Stimulated activated CD8-positive, alpha-beta memory T cell treated with anti-CD3 and anti-CD28 coated beads, Interleukin-7, amount 100 ng/mL, for 4 hours (primary cell): ENCODE data around the gene CHST3.
"Not testable (repeated sequence)": the region's sequence is repeated elsewhere in the genome, so short reads cannot be mapped to it uniquely, and the experiment has no call there.

Source experiments
- DNase-seq, 2 donors: peaks; one replicate each; pipeline ENCODE4 v3.0.0-alpha.2; 2020; ENCODE audit warnings: low read depth in 2 of 2

CHST3 gene, protein sequence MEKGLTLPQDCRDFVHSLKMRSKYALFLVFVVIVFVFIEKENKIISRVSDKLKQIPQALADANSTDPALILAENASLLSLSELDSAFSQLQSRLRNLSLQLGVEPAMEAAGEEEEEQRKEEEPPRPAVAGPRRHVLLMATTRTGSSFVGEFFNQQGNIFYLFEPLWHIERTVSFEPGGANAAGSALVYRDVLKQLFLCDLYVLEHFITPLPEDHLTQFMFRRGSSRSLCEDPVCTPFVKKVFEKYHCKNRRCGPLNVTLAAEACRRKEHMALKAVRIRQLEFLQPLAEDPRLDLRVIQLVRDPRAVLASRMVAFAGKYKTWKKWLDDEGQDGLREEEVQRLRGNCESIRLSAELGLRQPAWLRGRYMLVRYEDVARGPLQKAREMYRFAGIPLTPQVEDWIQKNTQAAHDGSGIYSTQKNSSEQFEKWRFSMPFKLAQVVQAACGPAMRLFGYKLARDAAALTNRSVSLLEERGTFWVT

GRCh38 chr10:71964098-71964742 lies at the start of gene CHST3:
CHST3 (plus strand) TSS chr10:71964395; CDS start chr10:72005843, 41,448 bp downstream.
- no peak for DNase-seq

- DNase-seq = no peak
Measured at GRCh38 chr10:71916827-71917226, 47.4 kb upstream of the CHST3 start.

GRCh38 chr10:71918992-71919391 lies 45.2 kb upstream of the CHST3 start:
- DNase-seq = no peak

GRCh38 chr10:71919956-71920539 lies 44.1 kb upstream of the CHST3 start:
- not testable (repeated sequence) for DNase-seq

DNA sequence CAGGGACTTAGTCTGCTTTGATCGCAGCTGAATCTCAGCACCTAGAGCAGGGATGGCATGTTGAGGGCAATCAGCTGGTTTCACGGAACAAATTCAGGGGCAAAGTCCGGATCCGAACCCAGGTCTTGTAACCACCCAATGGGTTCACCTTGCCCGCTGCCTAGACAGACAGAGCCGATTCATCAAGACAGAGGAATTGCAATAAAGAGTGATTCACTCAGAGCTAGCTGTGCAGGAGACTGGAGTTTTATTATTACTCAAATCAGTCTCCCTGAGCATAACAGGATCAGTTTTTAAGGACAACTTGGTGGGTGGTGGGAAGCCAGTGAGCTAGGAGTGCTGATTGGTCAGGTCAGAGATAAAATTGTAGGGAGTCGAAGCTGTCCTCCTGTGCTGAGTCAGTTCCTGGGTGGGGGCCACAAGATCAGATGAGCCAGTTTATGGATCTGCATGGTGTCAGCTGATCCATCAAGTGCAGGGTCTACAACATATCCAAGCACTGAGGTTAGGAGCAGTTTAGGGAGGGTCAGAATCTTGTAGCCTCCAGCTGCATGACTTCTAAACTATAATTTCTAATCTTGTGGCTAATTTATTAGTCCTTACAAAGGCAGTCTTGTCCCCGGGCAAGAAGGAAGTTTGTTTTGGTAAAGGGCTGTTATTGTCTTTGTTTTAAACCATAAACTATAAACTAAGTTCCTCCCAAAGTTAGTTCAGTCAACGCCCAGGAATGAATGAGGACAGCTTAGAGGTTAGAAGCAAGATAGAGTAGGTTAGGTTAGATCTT lies 43.5 kb upstream of the CHST3 start:
- no peak for DNase-seq

- no peak for DNase-seq
Measured at GRCh38 chr10:71921324-71922027, 42.7 kb upstream of the CHST3 start.

- DNase-seq = no peak
Measured at GRCh38 chr10:71923138-71923692, 41.0 kb upstream of the CHST3 start.

GRCh38 chr10:71924771-71925170 lies 39.4 kb upstream of the CHST3 start:
- no peak for DNase-seq

DNA sequence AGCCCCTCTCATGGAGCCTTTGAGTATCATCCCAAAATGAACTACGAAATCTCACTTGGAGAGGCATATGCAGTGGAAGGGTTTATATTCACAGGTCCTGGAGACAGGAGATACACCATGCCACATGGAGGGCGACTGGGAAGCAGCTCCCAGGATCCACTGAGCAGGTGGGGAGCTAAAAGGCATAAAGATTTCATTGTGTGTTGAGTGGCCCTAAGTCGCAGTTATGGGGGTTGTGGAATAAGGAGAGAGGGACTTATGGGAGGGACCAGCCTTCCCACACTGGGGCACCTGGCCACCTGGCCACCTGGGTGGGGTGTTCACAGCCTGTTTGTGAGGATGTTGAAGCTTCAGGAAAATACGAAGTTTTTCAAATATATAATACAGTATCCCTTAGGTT lies 37.0 kb upstream of the CHST3 start:
- no peak for DNase-seq

DNA sequence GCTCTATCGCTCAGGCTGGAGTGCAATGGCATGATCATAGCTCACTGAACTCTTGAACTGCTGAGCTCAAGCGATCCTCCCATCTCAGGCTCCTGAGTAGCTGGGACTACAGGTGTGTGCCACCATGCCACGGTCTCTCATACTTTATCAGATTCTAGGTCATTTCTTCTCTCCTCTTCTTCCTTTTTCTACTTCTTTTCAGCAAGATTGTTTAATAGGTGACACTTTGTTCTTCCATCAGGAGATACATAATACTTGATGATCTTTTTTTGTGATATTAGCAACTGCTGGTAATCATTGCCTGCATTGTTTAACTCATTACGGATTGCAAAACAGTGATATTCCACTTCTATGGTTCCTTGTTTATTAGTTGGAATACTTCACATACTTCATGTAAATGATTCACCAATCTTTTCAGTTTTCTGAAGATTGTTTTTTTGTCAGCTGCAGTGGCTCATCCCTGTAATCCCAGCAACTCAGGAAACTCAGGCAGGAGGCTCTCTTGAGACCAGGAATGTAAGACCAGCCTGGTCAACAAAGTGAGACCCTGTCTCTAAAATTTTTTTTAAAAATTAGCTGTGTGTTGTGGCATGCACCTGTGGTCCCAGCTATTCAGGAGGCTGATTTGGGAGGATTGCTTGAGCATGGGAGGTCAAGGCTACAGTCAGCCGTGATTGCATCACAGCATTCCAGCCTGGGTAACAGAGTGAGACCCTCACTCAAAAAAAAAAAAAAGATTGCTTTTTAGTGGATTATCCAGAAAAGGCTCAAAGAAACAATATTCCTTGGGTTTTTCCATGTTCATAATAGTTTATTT lies 36.2 kb upstream of the CHST3 start:
- no peak for DNase-seq

- no peak for DNase-seq
Measured at GRCh38 chr10:71931295-71931694, 32.9 kb upstream of the CHST3 start.

GRCh38 chr10:71933651-71934050 lies 30.5 kb upstream of the CHST3 start:
- DNase-seq = peak; percentile 29 to 60

- DNase-seq = no peak
Measured at GRCh38 chr10:71938211-71938610, 26.0 kb upstream of the CHST3 start.

GRCh38 chr10:71939304-71939703 lies 24.9 kb upstream of the CHST3 start:
- no peak for DNase-seq

DNA sequence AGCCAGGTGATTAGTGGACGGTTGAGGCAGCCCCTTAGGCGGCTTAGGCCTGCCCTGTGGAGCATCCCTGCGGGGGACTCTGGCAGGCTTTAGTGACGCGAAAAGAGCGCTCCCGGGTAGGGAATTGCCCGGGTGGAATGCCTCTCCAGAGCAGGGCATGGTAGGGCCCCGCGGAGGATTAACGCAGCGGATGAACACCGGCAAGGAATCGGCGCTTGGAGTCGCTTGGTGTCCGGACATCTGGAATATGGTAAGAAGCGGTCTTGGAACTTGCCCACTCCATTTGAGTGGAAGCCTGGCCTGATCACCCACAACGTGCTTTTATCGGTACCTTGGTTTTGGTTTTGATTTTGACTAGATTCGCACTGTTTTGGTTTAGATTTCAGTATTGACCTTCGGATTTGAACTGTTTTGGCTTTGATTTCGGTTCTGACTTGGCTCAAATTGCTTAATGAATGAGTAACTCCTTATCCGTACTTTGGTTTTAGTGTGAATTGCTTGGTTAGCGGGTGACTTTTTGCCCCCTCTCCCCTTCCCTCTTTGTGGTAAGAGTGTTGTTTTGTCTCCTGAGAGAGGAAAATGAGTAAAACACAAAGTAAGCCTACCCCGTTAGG lies 24.2 kb upstream of the CHST3 start:
- DNase-seq = no peak

DNA sequence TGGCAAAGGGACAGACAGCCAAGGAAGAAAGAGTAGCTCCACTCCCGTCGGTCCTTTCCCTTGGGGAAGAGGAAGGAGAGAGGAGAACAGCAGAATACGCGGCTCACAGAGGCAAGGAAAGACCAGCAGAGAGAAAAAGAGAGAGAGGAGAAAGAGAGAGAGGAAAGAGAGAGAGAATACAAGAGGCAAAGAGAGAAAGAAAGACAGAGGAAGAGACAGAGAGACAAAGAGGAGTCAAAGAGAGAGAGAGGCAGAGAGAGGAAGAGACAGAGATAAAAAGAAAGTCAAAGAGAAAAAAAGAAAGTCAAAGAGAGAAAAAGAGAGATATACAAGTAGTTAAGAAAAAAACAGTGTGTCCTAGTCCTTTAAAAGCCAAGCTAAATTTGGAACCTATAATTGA lies 23.4 kb upstream of the CHST3 start:
- DNase-seq = no peak

GRCh38 chr10:71941318-71941717 lies 22.9 kb upstream of the CHST3 start:
- DNase-seq = no peak

GRCh38 chr10:71945819-71946474 lies 18.2 kb upstream of the CHST3 start:
- DNase-seq = no peak

- no peak for DNase-seq
Measured at GRCh38 chr10:71946700-71947099, 17.5 kb upstream of the CHST3 start.
